ENCODE data around the gene ESPL1. TPM values are rescaled to one million over a fixed set of nuclear protein-coding genes. Genes with fewer than 3 reads are reported as not detected.
A peak's percentile ranks its signal among the peaks of the same experiment; 100 is the strongest.

Gene ESPL1
- polyA plus RNA-seq, 3 donors: 0.79 TPM; not detected in 2

DNA sequence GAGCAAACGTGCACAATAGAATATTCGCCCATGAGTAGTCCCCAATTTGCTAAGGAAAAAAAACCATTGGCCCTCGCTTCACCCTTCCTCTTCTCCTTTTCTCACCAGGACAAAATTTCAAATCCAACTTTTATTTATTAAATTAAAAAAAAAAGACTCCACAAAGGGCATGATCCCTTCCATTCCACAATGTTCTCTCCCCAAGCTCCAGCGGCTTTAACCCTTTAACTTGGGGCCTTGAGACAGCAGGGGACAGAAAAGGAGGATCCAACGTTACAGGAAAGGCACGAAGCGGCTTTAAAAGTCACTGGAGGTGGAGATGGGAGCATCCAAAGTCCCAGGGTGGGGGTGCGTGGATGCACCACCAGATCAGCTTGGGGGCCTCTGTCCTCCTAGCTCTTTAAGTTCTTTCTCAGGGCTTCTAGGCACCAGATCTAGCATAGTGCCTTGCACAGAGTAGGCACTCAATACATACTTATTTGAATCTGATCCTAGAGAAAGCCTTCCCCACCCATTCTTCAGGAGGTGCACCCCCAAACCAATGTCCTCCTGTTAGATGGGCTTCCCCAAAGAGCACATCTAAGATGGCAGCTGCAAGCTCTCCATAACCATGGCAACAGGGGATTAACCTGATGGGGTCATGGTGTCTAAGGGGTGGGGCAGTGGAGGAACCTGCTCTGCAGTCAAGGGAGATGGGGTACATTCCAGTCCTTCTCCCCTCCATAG, 58.5 kb downstream of the ESPL1 start:
- peak overlapping the region; percentile 94 for H3K4me2 ChIP-seq (replicated peaks; ENCODE audit: extremely low read depth, low read length, poor library complexity, severe bottlenecking)
- TF ChIP-seq, protein P1, sequence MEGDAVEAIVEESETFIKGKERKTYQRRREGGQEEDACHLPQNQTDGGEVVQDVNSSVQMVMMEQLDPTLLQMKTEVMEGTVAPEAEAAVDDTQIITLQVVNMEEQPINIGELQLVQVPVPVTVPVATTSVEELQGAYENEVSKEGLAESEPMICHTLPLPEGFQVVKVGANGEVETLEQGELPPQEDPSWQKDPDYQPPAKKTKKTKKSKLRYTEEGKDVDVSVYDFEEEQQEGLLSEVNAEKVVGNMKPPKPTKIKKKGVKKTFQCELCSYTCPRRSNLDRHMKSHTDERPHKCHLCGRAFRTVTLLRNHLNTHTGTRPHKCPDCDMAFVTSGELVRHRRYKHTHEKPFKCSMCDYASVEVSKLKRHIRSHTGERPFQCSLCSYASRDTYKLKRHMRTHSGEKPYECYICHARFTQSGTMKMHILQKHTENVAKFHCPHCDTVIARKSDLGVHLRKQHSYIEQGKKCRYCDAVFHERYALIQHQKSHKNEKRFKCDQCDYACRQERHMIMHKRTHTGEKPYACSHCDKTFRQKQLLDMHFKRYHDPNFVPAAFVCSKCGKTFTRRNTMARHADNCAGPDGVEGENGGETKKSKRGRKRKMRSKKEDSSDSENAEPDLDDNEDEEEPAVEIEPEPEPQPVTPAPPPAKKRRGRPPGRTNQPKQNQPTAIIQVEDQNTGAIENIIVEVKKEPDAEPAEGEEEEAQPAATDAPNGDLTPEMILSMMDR (IDR thresholded peaks at IDR 0.05): no peak
- no peaks in the 10 kb centered on the region for H4K20me1 ChIP-seq (ENCODE audit: insufficient read depth, low read length)
- Mint-ChIP-seq H3K36me3 (no peaks in the 10 kb centered on the region), H3K9me3 (peaks cover 0 to 6% (median 0%) of the 10 kb centered on the region in 7 donors), H3K27ac (peak overlapping the region in 1 of 7 donors; percentile 25), H3K4me3 (peak overlapping the region; percentile 70 to 90), H3K27me3 (ENCODE audit: low read depth in 3 of 3) (peaks cover 22 to 35% (median 33%) of the 10 kb centered on the region in 3 donors), H3K4me1 (peaks cover 21% of the 10 kb centered on the region)
- no peaks in the 10 kb centered on the region for H3K36me3 ChIP-seq (replicated peaks in 1 of 2; ENCODE audit: control insufficient read depth in 1 of 2, insufficient read depth in 2 of 2, low read length in 2 of 2)
- peak overlapping the region in 1 of 3 experiments; percentile 85 for H3K4me3 ChIP-seq (replicated peaks in 1 of 3; ENCODE audit: low read depth in 2 of 3, low read length in 3 of 3)
- intact Hi-C loops (cut with micrococcal nuclease): loop anchor here in 1 of 2 donors (10.0 kb wide), 1 partner anchor 112 kb away; no protein-coding TSS in a partner anchor
- no peak overlapping the region for H3K27ac ChIP-seq (ENCODE audit: low read depth in 1 of 2, low read length in 2 of 2)
- H3K4me1 ChIP-seq (ENCODE audit: control insufficient read depth in 1 of 2, insufficient read depth in 2 of 2, low read length in 2 of 2): peaks cover 26 to 30% of the 10 kb centered on the region in 2 donors
- no peaks in the 10 kb centered on the region for H3K79me2 ChIP-seq (ENCODE audit: insufficient read depth, low read length)
- no peak overlapping the region for H3K9ac ChIP-seq (ENCODE audit: insufficient read depth, low read length, poor library complexity, severe bottlenecking)
- peaks cover 0 to 4% of the 10 kb centered on the region in 2 donors for H3K9me3 ChIP-seq (replicated peaks in 1 of 2; ENCODE audit: control insufficient read depth in 1 of 2, insufficient read depth in 1 of 2, low read length in 2 of 2)
- H2AFZ ChIP-seq (ENCODE audit: insufficient read depth, low read depth, low read length, poor library complexity, severe bottlenecking): no peak overlapping the region
- 64% methylated on average over 6 of the region's 8 CpGs for WGBS (ENCODE audit: insufficient coverage)
- no peak for DNase-seq
- H3K27me3 ChIP-seq (ENCODE audit: control insufficient read depth in 2 of 2, insufficient read depth in 2 of 2, low read length in 2 of 2): peaks cover 14 to 22% of the 10 kb centered on the region in 2 donors

DNA sequence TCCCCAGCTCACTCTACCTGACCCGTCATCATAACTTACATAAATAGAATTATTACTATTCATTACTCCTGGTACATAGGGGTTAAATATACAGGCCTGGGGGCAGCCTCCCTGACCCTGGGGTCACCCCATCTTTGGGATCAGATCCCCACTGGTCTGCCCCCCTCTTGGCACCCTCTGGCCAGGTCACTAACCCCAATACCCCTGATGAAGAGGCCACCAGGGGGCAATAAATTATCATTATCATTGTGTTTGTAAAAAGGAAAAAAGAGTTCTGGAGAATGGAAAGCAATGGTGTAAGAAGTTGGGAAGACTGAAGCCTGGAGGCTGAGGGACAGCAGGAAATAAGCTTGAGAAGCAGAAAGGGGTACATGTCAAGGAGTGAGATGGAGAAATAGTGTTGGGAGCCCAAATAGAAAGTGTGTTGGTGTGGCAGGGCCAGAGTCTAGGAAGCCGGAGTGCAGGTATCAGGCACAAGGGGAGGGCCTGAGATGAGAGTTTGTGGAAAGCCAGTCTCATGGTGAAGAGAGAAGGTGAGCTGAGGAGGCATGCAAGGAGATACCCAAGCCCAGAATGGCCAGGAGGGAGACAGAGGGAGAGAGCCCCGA, 59.4 kb downstream of the ESPL1 start:
- intact Hi-C loops (cut with micrococcal nuclease): loop anchor here in 1 of 2 donors (10.0 kb wide), 1 partner anchor 113 kb away; no protein-coding TSS in a partner anchor
- peak overlapping the region; percentile 8 for H3K9ac ChIP-seq (ENCODE audit: insufficient read depth, low read length, poor library complexity, severe bottlenecking)
- no peak overlapping the region for H3K27ac ChIP-seq (ENCODE audit: low read depth in 1 of 2, low read length in 2 of 2)
- H3K4me2 ChIP-seq (replicated peaks; ENCODE audit: extremely low read depth, low read length, poor library complexity, severe bottlenecking): no peak overlapping the region
- no peak overlapping the region for H2AFZ ChIP-seq (ENCODE audit: insufficient read depth, low read depth, low read length, poor library complexity, severe bottlenecking)
- 86% methylated on average over 2 of the region's 3 CpGs for WGBS (ENCODE audit: insufficient coverage)
- peaks cover 0 to 4% of the 10 kb centered on the region in 2 donors for H3K9me3 ChIP-seq (replicated peaks in 1 of 2; ENCODE audit: control insufficient read depth in 1 of 2, insufficient read depth in 1 of 2, low read length in 2 of 2)
- Mint-ChIP-seq H3K27me3 (ENCODE audit: low read depth in 3 of 3) (peaks cover 22 to 43% (median 39%) of the 10 kb centered on the region in 3 donors), H3K4me3 (peak overlapping the region in 1 of 2 donors; percentile 36), H3K9me3 (peaks cover 0 to 6% (median 0%) of the 10 kb centered on the region in 7 donors), H3K27ac (no peak overlapping the region), H3K4me1 (peaks cover 19% of the 10 kb centered on the region), H3K36me3 (no peaks in the 10 kb centered on the region)
- H3K4me3 ChIP-seq (replicated peaks in 1 of 3; ENCODE audit: low read depth in 2 of 3, low read length in 3 of 3): no peak overlapping the region
- peak in 1 of 3 donors; percentile 25 for DNase-seq
- peaks cover 14 to 24% of the 10 kb centered on the region in 2 donors for H3K27me3 ChIP-seq (ENCODE audit: control insufficient read depth in 2 of 2, insufficient read depth in 2 of 2, low read length in 2 of 2)
- H3K4me1 ChIP-seq (ENCODE audit: control insufficient read depth in 1 of 2, insufficient read depth in 2 of 2, low read length in 2 of 2): peaks cover 23 to 25% of the 10 kb centered on the region in 2 donors
- H3K79me2 ChIP-seq (ENCODE audit: insufficient read depth, low read length): no peaks in the 10 kb centered on the region
- no peaks in the 10 kb centered on the region for H3K36me3 ChIP-seq (replicated peaks in 1 of 2; ENCODE audit: control insufficient read depth in 1 of 2, insufficient read depth in 2 of 2, low read length in 2 of 2)
- no peaks in the 10 kb centered on the region for H4K20me1 ChIP-seq (ENCODE audit: insufficient read depth, low read length)
- TF ChIP-seq, protein P1 (IDR thresholded peaks at IDR 0.05): peak; percentile 57
